Measurements from ENCODE around the gene KPNA4.
"Not testable (repeated sequence)": the region's sequence is repeated elsewhere in the genome, so short reads cannot be mapped to it uniquely, and the experiment has no call there.

DNA sequence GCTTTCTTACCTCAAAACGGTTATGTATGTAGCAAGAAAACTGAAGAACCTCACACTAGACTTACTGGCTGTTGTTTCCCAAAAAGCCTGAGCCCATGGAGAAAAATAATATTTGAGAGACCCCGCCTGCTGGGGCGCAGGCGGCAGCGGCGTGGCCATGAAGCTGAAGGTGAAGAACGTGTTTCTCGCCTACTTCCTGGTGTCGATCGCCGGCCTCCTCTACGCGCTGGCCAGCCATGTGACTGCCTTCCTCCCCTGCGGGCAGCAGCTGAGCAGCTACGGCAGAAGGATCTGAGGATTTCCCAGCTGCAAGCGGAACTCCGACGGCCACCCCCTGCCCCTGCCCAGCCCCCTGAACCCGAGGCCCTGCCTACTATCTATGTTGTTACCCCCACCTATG is 113.1 kb downstream of the KPNA4 start:
- TF ChIP-seq, protein P1, sequence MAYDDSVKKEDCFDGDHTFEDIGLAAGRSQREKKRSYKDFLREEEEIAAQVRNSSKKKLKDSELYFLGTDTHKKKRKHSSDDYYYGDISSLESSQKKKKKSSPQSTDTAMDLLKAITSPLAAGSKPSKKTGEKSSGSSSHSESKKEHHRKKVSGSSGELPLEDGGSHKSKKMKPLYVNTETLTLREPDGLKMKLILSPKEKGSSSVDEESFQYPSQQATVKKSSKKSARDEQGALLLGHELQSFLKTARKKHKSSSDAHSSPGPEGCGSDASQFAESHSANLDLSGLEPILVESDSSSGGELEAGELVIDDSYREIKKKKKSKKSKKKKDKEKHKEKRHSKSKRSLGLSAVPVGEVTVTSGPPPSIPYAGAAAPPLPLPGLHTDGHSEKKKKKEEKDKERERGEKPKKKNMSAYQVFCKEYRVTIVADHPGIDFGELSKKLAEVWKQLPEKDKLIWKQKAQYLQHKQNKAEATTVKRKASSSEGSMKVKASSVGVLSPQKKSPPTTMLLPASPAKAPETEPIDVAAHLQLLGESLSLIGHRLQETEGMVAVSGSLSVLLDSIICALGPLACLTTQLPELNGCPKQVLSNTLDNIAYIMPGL (CRISPR knock-in tag; IDR thresholded peaks at IDR 0.05; ENCODE audit: borderline replicate concordance): not testable (repeated sequence)
- TF ChIP-seq, protein P2, sequence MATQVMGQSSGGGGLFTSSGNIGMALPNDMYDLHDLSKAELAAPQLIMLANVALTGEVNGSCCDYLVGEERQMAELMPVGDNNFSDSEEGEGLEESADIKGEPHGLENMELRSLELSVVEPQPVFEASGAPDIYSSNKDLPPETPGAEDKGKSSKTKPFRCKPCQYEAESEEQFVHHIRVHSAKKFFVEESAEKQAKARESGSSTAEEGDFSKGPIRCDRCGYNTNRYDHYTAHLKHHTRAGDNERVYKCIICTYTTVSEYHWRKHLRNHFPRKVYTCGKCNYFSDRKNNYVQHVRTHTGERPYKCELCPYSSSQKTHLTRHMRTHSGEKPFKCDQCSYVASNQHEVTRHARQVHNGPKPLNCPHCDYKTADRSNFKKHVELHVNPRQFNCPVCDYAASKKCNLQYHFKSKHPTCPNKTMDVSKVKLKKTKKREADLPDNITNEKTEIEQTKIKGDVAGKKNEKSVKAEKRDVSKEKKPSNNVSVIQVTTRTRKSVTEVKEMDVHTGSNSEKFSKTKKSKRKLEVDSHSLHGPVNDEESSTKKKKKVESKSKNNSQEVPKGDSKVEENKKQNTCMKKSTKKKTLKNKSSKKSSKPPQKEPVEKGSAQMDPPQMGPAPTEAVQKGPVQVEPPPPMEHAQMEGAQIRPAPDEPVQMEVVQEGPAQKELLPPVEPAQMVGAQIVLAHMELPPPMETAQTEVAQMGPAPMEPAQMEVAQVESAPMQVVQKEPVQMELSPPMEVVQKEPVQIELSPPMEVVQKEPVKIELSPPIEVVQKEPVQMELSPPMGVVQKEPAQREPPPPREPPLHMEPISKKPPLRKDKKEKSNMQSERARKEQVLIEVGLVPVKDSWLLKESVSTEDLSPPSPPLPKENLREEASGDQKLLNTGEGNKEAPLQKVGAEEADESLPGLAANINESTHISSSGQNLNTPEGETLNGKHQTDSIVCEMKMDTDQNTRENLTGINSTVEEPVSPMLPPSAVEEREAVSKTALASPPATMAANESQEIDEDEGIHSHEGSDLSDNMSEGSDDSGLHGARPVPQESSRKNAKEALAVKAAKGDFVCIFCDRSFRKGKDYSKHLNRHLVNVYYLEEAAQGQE (IDR thresholded peaks at IDR 0.05): not testable (repeated sequence)
- TF ChIP-seq, protein P3, sequence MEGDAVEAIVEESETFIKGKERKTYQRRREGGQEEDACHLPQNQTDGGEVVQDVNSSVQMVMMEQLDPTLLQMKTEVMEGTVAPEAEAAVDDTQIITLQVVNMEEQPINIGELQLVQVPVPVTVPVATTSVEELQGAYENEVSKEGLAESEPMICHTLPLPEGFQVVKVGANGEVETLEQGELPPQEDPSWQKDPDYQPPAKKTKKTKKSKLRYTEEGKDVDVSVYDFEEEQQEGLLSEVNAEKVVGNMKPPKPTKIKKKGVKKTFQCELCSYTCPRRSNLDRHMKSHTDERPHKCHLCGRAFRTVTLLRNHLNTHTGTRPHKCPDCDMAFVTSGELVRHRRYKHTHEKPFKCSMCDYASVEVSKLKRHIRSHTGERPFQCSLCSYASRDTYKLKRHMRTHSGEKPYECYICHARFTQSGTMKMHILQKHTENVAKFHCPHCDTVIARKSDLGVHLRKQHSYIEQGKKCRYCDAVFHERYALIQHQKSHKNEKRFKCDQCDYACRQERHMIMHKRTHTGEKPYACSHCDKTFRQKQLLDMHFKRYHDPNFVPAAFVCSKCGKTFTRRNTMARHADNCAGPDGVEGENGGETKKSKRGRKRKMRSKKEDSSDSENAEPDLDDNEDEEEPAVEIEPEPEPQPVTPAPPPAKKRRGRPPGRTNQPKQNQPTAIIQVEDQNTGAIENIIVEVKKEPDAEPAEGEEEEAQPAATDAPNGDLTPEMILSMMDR (IDR thresholded peaks at IDR 0.05): not testable (repeated sequence)
- not testable (repeated sequence) for TF ChIP-seq HDAC2 (IDR thresholded peaks at IDR 0.05); KDM1A (IDR thresholded peaks at IDR 0.05; ENCODE audit: low read depth)
- TF ChIP-seq, protein P4, sequence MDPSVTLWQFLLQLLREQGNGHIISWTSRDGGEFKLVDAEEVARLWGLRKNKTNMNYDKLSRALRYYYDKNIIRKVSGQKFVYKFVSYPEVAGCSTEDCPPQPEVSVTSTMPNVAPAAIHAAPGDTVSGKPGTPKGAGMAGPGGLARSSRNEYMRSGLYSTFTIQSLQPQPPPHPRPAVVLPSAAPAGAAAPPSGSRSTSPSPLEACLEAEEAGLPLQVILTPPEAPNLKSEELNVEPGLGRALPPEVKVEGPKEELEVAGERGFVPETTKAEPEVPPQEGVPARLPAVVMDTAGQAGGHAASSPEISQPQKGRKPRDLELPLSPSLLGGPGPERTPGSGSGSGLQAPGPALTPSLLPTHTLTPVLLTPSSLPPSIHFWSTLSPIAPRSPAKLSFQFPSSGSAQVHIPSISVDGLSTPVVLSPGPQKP (IDR thresholded peaks at IDR 0.05; ENCODE audit: low read depth, low read length): not testable (repeated sequence)
